CD4-positive, alpha-beta T cell treated with Interleukin-2 at 100 ng/mL for 4 hours (primary cell): ENCODE measurements around the gene IRF2BP2.
A peak's percentile ranks its signal among the peaks of the same experiment; 100 is the strongest.
"Not testable (repeated sequence)": the region's sequence is repeated elsewhere in the genome, so short reads cannot be mapped to it uniquely, and the experiment has no call there.

Experiments used
- DNase-seq: peaks from one replicate; pipeline ENCODE4 v3.0.0-alpha.2; 2020; ENCODE audit warnings: low spot score

IRF2BP2 gene

DNA sequence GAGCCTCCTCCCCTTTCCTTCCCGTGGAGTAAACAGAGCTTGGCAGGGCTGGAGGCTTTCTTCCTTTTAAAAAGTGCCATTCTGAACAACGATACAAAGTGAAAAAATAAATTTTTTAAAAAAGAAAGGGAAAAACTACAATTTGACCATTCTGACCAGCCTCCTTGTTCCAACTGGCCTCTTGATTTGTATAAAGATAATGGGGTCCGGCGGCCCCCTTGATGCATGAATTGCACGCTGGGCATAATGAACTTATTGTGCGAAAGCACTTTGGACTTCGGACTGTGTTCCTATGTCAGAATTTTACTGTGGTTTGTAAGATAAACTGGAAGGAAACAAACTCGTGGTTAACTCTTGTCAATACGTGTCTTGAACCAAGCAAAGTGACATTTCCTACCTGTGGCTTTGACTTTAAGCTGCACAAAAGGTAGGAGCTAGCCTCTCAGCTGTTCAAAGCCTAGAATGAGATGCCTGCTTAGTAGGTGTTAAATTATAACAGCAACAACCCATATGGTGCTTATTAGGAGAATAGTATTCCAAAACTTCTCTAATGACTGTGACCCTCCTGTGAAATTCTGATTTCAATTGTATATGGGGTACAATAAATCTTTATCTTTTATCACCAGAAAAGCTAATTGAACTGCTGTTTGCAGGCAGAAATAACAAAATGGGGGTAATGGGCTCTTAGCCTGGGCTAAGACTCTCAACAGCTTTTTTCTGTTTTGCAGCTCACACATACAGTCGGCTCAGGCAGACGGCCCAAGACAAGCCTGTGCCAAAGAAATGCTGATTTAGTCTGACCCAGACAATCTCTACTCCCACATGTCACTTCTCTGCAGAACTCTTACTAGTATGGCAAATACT, 9.3 kb downstream of the IRF2BP2 start:
- DNase-seq, result peak; percentile 48

DNA sequence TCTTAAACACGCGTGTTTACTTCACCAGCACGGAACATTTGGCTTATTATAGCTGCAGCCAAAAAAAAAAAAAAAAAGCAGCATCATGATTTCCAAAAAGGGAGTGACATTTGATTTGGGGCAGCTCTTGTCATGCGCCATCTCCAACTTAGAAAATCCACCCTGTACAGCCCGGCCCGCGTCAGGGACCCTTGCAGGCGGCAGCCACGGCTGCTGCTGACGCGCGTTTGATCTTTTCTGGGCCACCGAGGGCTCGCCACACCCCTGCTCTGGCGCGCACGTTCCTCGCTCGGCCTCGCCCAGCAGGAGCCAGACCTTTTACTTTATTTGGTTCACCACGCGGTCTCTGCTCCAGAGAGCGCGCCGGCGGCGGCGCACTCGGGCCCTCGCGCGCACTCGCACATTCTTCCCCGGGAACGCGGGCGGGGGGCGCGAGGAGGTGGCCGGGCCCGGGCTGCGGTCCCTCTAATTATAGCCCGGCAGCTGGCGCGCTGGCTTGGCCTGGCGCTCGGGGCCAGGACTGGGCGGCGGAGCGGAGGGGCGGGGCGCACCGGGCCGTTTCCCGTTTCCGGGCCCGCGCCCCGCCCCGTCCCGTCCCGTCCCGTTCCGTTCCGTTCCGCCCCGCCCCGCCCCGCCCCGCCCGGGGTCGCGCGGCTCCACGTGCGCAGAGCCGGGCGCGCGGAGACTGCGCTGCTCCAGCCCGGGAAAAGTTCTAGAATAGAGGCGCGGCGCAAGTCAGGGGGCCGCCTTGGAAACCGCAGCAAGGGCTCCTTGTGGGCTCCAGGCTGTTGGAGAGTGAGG, 10.2 kb downstream of the IRF2BP2 start:
- DNase-seq, result peak; percentile 61

DNA sequence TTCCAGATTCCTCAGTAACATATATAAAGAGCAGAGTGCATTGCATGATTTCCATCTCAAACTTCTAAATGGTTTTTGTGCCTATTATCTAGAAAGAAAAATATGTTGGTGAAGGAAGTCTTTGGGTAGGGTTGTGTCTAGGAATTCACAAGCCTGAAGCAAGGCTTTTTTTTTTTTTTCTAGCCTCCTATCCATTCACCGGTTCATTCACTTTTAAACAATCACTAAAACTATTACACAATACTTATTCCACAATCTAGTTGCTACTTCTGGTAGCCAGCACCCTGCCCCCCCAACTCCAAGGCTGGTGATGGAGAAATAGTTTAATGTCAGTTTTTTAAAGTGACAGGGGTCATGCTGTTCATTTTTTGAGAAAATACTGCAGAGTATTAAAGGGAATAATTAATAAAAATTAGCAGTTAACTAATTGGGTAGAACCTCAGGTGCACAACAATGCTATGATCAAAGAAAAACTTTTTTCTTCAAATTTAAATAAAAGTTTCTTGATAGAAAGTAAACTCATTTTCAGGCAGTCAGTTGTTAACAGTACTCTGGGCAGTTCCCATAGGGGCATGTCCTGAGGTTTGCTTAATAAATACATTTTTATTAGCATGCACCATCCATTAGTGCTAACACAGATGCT, 10.9 kb downstream of the IRF2BP2 start:
- no peak for DNase-seq

DNA sequence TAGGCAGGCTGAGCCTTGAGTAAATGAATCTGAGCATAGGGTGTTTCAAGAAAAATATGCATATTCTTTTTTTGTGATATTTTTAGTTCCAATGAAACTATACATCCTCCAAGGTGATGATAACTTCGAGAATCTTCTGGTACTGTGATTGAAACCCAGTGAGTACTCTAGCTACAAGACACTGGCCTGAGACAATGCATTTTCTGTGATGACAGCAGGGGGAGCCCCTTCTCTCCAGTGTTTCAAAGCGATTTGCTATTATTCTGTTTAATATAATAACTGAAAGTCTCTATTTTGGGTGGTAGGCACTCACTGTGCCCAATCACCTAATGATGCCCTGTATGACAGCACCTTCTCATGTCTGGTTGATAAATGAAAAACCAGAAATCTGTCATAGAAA, 12.1 kb downstream of the IRF2BP2 start:
- peak; percentile 80 for DNase-seq

DNA sequence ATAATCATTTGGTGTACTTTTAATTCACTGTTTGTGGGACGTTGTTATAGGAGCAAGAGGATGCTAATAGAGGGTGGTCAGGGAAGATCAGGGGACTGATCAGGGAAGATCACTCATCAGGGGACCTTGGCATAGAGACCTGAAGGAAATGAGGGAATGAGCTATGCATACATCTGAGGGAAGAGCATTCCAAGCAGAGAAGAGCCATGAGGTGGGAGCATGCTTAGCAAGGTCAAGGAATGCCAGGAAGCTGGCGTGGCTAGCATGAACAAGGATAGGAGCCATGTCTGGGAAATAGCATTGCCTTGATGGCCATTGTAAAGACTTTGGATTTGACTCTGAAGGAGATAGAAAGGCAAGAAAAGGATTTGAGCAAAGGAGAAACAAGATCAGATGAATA, 14.1 kb downstream of the IRF2BP2 start:
- DNase-seq, result no peak

DNA sequence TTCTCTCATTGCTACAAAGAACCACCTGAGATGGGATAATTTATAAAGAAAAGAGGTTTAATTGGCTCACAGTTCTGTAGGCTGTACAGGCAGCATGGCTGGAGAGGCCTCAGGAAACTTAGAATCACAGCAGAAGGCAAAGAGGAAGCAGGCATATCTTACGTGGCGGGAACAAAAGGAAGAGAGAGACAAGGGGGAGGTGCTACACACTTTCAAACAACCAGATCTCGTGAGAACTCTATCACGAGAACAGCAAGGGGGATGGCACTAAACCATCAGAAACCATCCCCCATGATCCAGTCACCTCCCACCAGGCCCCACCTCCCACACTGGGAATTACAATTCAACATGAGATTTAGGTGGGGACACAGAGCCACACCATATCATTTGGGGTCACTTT, 15.4 kb downstream of the IRF2BP2 start:
- DNase-seq, result not testable (repeated sequence)

DNA sequence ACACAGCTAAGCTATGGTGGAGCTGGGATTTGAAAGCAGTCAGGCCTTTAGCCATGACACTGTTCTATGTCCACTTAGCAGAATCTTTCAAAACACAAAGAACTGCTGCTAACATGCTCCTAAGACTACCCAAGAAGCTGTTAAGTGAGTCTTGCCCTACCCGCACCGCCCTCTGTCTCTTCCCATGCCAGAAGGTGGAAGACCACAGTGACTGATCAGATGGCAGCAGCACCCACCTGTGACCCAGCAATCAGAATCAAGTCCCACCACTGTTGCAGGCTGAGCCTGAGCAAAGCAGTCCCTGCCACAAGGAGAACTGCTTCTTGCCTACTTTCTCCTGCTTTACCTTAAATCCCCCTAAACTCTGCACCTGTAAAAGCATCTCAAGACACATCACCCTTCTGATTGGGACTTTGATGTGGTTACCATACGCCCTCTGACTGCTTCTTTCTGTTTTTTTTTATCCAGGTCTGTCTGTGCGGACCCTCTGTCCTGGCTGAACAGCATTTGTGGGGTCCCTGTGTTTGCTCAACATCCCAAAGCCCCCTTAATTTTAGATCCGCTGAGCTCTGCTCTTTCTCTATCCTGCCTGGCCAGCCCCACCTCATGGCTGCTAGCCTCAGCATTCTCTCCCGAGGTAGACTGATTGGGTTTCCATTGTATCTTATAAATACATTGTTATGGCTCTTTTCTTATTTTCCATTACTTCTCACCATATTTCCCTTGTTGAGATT, 16.0 kb downstream of the IRF2BP2 start:
- DNase-seq, result no peak

DNA sequence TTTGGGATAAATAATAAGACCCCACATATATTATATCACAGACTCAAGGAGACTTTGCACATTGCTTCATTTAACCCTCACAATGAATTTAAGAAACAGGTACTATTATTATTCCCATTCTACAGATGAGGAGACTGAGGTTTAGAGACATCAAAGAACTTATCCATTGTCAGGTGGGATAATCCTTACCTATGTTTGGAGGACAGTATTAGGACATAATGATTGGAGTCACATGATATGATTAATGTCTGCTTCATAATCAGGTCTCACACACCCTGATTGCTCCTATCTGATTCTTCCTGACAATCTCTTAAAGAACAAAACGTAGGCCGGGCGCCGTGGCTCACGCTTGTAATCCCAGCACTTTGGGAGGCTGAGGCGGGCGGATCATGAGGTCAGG, 16.9 kb downstream of the IRF2BP2 start:
- DNase-seq, result no peak

DNA sequence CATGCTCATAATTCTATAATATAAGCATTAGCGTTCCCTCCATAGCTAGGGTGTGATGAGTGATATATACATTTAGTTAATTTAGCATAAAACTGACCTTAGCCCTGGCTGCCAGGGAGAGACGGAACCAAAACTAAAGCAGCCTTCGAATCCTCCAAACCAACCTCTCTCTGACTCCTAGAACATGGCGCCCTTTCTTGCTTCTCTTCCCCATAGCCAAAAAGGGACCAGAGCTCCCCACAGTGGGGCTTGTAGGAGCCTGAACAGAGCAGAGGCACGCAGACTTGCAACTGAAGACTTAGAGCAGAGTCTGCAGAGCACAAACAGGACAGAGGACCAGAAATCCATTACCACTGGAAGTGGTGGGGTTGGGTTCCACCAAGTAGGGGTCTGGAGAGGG, 17.7 kb downstream of the IRF2BP2 start:
- DNase-seq, result no peak

DNA sequence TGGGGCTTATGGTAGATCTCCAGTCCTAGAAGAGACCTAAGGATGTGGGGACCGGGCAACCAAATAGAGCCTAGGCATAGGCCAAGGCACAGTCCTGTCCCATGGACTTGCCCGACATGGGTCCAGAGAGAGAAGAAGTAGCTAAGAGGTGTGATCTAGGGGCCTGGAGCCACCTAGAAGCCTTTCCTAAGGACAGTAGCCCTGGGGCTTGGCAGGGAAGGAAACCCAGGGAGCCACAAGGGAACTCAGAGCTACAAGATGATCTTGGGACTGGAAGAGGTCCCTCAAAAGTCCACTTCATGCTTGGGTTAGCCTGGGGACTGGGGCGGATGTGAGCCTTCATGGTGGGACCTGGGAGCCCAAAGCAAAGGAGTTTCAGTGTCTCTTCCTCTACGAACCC, 18.8 kb downstream of the IRF2BP2 start:
- DNase-seq, result no peak

DNA sequence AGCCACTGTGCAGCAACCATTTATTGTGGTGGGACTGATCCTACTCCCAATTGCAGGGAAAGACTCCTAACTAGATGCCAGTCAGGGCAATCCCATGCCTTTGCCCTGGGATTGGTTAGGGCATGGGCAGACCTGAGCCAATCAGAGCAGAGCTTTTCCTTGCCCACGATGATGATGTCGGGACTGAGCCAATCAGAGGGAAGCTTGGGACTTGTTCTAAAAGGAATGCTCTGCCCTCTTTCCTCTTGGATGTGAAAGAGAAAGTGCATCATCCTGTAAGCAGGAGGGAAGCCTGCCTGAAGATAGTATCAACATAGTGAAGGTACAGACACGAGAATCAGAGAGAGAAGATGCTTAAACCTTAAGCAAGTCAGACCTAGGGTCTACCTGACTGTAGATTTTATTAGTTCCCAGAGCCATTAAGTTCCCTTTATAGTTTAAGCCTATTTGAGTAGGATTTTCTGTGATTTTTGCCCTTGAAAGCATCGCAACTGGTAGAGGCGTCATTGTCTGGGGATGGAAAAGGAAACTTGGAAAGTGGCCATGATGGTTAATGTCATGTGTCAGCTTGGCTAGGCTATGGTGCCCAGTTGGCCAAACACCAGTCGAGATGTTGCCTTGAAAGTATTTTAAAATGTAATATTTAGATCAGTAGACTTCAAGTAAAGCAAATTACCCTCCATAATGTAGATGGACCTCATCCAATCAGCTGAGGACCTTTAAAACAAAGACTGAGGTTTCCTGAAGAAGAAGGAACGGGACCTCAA, 19.9 kb downstream of the IRF2BP2 start:
- DNase-seq, result no peak

DNA sequence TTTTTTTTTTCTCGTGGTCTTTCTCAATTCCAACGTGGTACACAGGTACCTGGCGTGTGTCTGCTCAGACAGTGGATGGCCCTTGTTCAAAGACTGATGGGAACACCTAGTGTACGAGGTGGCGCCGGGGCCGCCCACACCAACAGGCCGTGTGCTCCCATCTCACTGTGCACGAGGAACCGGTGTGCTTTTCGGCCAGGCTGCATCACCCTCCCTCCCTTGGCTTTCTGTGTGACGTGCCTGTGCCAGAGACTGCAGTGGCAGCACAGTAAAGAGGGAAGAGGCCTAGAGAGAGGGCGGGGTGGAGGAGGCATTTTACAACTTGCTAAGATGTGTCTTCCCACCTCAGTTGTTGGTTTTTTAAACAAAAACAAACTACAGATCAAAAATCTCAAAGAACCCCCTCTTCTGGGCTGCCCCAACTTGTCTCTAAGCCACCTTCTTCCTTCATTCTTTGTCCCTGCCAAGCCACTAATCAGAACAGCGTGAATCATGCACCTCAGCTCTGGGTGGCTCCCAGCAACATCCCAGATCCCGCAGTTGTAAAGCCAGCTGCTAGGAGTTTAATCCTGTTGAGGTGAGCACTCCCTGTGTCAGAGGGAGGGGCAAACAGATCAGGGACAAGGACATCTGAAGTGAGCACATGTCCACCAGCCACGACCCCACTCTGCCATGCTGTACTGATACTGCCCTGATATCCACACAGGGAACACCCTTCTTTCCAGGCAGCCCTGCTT, 20.7 kb downstream of the IRF2BP2 start:
- DNase-seq, result no peak

DNA sequence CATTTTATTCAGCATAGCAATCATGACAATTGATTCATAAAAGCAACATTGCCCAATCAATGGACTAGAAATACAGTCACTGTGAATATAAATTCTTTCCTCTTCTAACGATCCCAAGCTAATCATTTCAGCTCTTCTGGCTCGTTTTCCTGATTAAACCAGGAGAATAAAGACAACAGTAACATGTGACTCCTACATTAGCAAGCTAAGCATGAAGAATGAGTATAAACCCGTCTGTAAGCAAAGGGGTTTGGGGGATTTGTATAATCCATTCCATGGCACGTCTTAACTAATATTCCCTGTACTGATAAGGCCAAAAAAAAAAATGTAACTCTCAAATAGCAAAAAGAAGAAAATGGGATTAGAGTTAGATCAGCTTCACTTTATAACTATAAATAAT, 21.6 kb downstream of the IRF2BP2 start:
- DNase-seq, result no peak

DNA sequence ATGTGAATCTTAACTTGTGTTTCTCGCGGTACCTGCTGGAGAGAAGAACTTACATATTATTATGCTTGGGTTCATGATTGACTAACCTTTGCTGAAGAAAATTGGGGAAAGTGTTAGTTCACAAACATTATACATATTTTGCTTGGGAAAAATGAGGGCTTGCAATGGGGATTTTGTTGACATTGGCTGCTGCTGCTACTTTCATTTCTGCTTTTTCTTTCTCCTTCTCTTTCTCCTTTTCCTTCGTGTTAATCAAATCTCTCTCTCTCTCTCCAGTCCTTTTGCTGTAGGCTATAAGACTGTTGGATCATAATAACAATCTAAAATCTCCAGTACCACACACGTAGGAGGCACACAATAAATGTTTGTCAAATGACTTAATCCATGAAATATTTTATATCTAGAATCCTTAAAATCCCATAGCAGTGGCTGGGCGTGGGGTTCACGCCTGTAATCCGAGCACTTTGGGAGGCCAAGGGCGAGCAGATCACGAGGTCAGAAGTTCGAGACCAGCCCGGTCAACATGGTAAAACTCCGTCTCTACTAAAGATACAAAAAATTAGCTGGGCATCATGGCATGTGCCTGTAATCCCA, 23.0 kb downstream of the IRF2BP2 start:
- DNase-seq, result no peak

DNA sequence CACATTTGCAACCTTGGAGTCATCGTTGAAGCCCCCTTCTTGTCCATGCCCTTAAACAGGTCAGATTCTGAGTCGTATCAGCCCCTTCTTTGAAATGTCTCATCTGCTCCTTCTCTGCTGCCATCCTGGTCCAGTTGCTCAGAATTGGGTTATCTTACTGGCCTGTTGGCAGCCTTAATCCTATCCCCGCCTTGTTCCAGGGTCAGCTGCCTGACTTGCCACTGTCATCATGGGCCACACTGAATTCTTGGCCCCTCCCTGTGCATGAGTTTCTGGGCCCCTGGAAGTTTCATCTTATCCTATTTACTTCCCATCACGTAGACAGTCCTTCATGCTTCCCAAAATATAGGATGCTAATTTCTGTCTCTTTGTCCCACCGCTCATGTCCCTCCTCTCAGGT, 23.7 kb downstream of the IRF2BP2 start:
- DNase-seq, result no peak

DNA sequence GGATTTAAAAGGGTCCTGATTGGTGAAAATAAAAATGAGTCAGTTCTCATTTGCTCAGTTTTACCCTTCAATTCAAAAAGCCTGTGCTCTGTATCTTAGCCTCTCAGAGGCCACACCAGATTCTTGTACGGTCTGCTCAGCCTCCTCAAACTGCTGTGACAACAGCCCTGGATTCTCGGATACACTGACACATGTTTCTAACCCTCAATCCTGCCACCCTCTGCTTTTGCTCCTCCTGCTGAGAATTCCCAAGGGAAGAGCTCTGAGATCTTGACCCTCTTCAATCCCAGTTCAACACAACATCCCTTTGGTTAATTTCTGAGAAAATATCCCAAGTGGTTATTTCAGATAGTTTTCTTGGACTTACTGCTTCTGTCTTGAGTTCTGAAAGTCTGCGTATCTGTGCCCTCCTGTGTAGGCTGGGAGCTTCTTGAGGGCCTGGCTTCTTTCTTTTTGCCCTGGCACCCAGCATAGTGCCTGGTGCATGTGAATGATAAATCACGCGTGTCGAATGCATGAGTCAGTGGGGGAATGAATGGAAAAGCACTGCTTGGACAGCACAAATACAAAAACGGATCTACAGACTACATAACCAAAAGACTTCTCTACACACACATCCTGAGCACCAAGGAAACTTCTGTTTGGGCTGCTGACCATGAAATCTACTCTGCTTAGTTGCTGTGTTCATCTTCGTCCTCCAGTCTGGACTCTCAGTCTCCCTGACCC, 24.5 kb downstream of the IRF2BP2 start:
- DNase-seq, result no peak

DNA sequence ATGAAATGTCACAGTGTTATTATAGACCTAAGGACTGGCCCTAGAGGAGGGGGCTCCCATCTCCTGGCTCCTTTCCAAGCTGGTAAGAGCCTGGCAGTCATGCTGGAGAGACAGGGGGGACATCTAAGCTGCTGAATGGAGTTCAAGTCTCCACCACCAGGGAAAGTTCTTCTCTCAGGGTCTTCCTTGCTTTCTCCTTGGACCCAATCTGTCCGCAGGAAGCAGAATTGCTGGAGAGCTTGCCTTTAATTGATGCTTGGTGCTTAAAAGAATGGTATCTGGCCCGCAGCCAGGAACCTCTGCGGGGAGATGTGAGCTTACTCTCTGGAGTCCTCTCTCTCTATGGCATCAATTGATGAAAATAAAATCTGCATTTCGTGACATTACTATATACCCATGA, 25.1 kb downstream of the IRF2BP2 start:
- DNase-seq, result no peak

DNA sequence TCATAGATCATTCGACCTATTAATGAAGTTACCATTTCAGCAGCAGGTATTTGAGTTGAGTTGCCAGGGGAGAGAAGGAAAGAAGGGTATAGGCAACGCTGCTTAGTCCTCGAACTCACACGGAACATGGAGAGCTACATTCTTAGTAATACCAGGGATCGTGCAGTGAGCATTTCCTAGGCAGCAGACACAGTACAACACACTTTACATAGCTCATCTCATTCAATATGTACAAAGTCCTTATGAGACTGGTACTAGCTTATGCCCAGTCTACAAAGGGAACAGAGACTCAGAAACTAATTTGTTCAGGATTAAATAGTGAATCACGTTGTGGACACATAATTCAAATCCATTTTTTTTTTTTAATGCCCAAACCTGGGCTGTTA, 25.6 kb downstream of the IRF2BP2 start:
- DNase-seq, result no peak

DNA sequence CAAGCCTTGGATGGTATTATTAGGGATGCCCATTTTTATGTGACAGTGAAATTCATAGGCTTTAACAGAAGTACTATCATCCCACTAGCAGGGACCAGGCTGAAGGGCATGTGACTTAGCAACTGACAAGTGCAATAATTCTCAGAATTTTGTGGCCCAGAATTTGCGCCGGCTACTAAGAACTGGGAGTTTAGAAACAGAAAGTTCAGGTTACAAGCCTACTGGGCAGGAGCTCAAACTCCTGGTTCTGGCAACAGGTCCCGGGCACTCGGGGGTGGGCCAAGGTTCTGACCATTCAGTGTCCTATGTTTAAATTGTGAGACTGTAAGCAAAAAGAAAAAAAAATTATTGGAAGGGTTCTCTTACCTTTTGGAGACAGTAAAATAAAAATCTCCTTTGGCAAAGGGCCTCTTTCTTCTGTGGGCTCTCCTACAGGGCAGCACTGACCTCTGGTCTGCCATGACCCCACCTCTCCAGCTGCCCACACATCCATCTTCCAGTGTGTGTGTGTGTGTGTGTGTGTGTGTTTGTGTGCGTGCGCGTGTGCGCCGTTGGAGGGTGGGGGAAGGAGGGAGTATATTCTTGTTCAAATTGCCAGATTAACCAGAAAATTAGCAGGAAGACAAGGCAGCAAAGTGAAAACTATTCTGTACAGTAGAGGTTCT, 26.1 kb downstream of the IRF2BP2 start:
- DNase-seq, result no peak
